HuH-7.5 (cell line): ENCODE measurements around the gene ADPRHL1.

Source experiments
- DNase-seq: peaks from one replicate; pipeline ENCODE4 v3.0.0; 2011; ENCODE audit warnings: low spot score

ADPRHL1 gene

DNA sequence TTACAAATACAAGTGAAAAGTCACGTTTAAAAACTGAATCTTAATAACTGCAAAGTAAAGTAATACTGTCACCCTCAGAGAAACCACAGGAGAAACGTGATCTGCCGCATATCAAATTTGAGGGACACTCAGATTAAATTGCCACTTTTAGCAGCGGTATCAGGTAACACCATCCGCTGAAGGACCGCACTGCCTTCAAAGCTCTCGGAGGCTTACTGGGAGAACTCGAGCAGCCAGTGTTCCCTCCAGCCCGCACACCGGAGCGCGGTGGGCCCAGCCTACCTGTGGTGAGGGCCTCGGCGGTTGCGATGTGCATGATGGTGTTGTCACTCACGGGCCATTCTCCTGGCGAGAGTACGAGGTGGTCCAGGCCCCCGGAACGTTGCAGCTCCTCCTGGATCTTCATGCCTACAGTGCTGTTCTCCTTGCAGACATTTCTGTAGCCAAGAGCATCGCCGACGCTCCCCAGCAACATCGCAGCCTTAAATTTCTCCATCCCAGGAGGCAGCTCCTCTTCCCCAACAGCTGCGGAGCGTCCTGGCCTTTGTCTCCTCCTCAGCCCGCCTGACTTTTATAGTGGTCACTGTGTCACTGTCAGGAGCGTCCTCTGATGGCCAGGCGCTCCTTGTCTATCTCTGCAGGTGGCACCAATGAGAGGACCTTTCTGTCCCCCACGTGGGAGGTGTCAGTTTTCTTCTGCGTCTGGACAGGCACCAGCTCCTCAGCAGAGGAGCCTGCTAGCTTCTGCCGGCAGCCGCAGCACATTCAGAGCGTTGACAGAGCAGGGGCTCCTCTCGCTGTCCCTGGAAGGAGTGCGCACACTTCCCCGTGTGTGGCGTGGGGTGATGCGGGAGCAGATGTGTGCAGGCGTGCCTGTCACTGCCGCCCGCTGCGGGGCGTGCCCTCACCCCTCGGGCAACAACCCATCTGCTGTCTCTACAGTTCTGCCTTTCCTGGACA lies at the start of gene ADPRHL1:
Gene ADPRHL1, minus strand, starts transcription at position 547 of the 960 bp plus-strand sequence. Its CDS starts 51 bp downstream, at position 496.
- no peak for DNase-seq

DNA sequence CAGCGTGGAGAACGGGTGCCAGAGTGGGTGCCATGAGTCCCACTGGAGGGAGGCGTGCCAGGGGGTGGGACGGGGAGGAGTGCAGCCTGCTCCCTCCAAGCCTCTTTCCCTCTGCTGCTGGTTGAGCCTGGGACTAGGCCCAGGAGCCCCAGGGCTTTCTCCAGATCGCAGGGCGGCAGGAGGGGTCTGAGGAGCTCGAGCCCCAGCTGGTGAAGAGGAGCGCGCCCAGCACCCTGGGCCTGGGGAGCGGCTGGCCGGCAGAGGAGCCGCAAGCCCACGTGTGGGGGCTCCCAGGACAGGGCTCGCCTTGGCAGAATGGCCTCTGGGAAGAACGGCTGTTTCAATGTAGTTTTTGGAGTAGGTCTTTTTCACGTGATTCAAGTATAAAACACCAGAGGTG lies 49.4 kb upstream of the ADPRHL1 start:
- DNase-seq: no peak

DNA sequence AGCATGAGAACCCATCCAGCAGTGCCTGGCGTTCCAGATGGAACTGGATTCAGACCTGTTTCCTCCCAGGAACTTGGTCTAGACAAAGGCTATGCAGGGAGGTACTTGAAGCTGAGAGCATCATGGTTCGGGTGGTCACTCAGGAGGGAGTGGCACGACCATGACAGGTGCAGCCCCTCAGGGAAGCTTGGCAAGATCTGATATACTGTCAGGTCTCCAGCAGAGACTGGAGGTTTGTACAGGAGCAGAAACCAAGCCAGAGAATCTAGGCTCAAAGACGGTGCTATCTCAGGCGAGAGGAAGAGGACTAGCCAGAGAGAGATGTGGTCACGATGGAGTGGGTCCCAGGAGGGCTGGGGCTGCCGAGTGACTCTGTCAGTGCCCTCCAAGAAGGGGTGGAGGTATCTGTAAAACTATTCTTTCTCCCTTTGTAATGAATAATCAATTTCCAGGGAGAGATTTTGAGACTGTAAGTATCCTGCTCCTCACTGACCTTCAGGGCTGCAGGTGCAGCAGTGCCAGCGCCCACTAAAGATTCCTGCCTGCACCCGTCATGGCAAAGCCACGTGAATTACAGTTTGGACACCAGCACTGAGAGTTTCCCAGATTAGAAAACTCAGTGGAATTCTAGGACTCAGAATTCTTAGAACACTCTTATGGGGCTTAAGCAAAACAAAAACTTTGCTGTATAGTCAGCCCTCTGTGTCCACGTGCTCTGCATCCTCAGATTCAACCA lies 47.4 kb upstream of the ADPRHL1 start:
- no peak for DNase-seq

DNA sequence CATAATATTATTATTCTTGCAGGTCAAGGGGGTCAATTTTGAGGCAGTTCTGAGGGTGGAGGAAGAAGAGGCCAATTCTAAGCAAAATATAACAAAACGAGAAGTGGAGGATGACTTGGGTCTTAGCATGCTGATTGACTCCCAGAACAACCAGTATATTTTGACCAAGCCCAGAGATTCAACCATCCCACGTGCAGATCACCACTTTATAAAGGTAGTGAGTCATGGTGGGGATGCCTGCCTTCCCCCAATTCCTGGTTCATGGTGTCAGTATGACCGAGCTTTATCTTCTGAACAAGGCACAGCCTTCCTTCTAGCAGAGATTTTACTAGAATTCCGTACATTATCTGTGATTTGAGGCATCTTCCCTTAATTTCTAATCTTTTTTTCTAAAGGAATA lies 46.6 kb upstream of the ADPRHL1 start:
- no peak for DNase-seq

DNA sequence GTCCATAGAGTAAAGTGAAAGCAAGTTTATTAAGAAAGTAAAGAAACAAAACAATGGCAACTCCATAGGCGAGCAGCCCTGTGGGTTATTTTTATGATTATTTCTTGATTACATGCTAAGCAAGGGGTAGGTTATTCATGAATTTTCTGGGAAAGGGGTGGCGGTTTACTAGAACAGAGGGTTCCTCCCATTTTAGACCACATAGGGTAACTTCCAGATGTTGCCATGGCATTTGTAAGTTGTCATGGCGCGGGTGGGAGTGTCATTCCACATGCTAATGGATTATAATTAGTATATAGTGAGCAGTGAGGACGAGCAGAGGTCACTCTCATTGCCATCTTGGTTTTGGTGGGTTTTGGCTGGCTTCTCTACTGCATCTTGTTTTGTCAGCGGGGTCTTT lies 45.6 kb upstream of the ADPRHL1 start:
- no peak for DNase-seq

DNA sequence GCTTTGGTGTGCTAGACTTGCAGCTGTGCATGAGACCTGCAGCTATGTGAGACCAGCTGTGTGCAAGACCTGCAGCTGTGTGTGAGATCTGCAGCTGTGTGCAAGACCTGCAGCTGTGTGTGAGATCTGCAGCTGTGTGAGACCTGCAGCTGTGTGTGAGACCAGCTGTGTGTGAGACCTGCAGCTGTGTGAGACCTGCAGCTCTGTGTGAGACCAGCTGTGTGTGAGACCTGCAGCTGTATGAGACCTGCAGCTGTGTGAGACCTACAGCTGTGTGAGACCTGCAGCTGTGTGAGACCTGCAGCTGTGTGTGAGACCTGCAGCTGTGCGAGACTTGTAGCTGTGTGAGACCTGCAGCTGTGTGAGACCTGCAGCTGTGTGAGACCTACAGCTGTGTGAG lies 43.9 kb upstream of the ADPRHL1 start:
- no peak for DNase-seq

DNA sequence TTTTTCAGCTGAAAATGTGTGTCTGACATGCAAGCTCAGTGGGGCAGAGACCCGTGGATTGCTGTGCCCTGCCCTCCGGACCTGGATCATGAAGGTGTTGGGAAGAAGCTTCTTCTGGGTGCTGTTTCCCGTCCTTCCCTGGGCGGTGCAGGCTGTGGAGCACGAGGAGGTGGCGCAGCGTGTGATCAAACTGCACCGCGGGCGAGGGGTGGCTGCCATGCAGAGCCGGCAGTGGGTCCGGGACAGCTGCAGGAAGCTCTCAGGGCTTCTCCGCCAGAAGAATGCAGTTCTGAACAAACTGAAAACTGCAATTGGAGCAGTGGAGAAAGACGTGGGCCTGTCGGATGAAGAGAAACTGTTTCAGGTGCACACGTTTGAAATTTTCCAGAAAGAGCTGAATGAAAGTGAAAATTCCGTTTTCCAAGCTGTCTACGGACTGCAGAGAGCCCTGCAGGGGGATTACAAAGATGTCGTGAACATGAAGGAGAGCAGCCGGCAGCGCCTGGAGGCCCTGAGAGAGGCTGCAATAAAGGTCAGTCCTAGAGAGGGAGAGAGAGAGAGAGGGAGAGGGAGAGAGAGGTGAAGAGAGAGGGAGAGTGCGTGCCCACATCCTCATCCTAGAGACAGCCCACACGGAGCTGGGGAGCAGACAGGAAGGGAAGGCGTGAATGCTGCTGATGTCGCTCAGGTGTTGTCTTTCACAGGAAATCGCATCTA lies 42.4 kb upstream of the ADPRHL1 start:
- DNase-seq: no peak

DNA sequence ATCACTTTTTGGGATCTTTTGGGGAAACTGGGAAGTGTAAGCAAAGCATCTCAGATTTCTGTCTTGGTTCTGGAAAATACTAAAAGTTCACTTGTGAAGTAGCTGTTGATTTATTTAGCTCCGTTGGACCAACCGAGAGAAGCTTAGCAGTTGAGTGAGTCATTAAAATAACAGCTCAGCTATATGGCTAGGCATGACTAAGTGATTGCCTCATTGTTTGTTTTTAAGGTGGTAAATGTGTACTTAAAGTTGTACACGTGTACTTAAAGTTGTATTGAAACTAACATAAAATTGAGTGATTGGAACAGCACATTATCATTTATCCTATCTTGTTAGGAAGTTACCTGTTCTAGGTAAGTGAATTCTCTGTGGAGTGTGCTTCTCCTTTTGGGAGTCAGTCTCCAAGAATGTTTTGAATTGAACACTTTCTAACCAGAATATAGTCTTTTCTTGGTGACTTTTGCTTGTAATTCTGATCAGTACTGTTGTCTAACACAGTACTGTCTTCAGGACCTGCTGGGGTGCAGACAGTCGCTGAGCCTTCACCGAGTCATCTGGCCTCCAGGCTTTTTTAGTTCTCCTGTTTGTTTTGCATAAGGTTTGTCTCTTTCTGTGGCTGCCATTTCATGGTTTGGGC lies 40.1 kb upstream of the ADPRHL1 start:
- peak; percentile 68 for DNase-seq

DNA sequence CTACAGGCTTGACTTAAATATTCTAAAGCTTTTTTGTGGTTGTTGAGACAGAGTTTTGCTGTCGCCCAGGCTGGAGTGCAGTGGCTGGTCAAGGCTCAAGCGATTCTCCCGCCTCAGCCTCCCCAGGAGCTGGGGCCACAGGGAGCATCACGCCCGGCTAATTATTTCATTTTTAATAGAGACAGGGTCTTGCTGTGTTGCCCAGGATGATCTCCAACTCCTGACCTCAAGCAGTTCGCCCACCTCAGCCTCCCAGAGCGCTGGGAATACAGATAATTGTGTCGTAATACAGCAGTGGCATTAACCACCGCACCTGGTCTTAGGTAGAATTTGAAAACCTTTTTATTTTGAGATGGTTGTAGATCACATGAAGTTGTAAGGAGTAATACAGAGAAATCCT lies 38.7 kb upstream of the ADPRHL1 start:
- DNase-seq: no peak

DNA sequence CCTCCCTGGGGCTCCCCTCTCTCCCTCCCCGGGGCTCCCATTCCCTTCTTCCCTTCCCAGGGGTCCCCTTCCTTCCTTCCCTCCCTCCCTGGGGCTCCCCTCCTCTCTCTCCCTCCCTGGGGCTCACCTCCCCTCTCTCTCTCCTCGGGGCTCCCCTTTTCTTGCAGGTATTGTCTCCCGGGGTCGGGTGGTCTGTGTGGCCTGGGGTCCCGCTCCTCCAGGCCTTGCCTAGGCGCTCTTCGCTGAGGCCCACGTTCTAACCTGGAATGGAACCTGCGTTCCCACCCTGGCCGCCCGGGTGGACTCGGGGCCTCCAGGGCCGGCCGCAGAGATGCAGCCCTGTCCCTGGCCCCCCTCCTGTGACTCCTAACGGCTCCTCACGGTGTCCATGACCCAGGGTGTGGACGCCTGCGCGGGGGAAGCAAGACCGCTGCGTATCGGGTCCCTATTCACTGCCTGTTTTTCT lies 38.2 kb upstream of the ADPRHL1 start:
- DNase-seq: peak; percentile 29

DNA sequence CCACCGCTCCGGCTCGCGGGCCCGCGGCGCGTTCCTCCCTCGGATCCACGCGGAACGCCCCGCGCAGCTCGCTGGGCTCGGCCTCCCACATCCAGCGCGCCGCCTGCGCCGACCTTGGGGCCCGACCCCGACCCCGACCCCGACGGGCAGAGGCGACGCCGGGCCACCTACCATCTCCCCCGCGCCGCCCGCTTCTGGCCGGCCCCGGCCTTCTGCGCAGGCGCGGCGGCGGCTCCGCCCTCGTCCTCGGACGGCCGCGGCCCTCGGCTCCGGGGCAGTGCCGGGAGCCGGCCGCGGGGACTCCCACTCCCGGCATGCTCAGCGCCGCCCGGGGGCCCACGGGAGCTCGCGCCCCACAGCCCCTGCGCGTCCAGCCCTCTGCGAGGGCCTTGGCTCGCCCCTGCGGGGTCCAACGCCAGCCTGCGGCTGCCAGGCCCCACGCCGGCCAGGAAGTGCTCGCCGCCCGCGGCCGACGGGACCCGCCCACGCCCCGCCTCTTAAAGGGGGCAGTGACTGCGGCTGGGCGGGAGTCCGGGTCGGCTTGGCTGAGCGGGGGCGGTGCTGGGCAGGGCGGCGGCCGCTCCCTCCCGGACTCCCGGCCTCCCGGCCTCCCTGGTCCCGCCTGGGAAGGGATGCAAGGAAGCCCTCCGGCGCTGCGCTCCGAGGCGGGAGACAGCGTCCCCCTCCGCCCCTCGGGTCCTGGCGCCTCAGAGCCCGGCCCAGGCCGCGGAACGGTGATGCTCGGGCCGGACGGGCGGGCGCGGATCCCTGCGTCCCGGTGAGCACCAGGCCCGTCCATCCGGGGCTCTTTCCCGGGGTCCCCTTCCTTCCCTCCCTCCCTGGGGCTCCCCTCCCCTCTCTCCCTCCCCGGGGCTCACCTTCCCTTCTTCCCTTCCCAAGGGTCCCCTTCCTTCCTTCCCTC lies 37.5 kb upstream of the ADPRHL1 start, which contains the start of gene DCUN1D2:
Gene DCUN1D2, minus strand, starts transcription at position 216 of the 922 bp plus-strand sequence. Its CDS starts 42 bp downstream, at position 174.
- peak; percentile 79 for DNase-seq

DNA sequence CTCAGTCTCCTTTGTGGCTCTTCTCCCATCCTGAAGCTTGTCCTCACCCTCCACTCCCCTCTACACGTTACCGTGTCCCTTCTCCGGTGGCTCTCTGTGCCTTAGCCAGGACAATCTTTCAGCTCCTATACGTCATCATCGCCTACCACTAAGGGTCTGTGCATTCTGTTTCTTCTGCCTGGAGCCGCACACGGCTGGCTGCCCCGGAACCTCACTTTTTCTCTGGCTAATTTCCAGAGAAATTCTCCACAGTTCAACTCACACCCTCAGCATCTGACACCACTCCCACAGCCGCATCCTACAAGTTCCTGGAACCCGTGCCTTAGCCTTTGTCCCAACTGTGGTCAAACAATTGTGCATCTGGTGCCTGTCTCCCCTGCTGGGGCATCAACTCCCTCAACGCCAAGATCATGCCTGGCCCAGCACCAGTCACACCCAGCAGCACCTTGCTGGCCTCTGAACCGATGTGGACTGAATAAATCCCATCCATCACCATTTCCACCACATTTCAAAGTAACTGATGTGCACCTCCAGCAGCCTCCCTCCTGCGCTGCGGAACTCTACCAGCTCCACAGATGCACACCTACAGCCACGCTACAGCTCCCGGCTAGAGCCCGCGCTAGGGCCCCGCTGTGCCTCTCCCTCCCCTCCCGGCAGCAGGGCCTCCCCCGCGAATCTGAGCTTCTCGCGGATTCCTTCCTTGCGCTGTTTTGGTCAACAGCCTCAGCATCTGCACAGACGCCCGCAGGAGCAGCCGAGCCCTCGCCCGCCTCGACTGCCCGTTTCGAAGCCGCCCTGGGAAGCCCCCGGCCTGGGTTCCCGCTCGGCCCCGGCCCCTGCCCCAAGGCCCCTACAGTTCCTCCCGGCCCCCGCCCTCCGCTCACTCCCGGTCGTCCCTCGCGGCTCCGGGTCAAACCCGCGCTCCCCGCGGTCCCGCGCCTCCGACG lies 36.5 kb upstream of the ADPRHL1 start:
- DNase-seq: peak; percentile 36

DNA sequence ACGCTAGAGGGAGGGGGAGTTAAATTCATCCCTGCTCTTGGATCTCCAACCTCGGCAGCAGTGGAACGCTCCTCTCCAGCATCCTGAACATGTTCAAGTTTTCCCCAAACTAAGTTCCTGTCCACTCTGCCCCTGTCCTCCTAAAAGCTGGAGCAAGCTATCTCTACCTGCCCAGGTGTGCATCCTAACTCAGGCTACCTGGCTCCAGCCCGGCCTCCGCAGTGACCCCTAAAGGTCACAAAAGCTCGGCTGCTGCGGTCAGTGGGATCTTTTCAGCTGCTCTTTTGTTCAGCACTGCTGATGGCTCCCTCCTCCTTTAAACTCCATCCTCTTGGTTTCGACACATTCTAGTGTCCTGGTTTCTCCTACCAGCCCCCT lies 35.9 kb upstream of the ADPRHL1 start:
- no peak for DNase-seq

DNA sequence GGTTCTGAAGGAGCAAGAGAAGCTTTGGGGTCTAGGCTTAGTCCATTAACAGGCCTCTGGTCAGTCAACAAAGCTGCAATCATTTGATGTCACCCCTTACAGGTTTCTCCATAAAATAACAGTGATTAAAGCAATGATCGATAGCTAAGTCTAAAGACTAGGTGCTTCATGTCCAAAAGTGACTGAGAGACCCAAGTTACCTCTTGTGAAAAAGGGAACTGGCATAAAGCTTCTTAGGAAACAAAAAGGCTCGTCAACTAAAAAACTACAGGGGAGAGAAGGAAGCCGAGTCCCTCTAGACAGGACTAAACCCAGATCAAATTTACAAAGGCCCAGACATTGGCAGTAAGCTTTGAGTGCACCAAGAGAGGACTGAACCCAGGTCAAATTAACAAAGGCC lies 35.0 kb upstream of the ADPRHL1 start:
- no peak for DNase-seq

DNA sequence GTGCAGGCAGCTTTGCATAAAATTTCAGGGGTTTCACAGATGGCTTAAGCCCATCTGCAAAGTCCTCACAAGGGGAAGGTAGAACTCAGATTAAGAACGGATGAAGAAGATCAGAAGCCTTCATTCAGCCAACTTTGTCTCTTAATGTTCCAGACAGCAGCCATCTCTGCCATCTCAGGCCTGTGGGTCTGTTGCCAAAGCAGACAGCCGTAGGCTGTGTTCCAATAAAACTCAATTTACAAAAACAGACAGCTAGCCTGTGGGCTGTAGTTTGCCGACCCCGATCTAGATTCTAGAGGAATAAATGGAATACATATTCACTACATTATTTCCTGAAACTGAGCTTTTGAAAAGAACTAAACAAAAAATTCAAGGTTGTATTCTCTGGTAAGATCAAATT lies 33.4 kb upstream of the ADPRHL1 start:
- DNase-seq: no peak

DNA sequence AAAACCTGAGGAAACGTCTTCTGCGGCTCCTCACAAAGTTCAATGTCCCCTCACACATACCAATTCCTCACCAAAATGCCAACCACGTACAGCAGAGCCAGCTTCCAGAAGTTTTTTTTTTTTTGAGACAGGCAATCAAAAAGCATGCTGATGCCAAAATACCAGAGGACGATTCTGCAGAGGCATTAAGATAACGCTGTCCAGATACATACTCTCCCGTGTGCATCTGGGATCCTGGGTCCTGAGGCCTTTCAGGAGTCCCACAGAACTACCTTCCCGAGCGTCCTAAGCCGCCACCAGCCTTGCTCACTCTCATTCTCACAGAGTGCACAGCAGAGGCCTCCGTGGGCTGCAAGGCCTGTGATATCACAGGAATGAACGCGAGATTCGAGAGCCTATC lies 32.3 kb upstream of the ADPRHL1 start:
- no peak for DNase-seq

DNA sequence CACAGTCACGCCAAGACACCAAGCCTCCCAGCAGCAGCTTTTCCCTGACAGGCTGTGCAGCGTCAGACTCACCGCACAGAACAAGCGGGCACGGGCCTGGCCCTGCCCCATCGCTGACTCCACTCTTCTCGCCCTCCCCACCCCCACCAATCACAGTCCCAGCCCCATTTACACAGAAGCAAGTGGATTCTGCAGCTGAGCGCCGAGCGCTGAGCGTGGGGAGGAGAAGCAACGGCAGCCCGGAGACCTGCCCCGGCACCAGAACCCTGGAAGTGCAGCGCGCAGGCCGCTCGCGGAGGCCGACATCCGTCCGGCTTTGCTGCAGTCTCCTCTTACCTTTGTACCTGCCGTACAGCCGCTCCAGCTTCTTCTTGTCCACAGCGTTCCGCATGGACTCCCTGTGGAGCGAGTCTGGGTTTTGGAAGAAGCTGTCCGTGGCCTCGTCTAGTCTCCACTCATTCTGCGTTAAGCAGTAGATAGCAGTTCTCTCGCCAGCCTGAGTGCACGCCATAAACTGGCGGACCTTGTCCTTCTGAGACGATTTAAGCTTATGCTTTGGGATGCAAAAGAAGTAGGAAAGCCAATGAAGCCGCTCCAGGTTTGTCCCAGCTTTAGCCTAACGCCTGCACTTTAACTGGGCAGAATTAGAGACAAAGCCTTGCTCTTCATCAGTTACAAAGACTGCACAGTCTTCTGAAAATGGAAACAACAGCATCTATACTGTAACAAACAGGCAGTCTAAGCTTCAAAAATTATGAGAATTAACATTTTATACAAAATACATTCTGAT lies 30.4 kb upstream of the ADPRHL1 start:
- no peak for DNase-seq

DNA sequence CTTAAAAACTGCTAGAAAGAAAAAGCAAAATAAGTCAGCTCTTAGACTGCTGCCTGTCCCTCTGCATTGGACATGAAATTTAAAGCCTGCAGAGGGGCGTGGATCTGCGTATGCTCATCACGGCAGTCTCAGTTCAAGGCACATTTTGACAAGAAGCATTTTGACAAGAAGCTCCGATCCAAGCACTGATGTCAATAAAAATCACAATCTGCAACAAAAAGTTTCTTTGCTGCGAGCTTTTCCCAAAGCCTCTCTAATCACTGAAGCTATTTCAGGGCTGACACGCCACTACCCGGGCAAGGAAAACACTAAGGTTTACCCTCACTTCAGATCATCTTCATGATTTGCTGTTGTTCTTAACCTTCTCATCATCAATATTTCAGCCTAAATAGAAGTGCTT lies 29.8 kb upstream of the ADPRHL1 start:
- no peak for DNase-seq

DNA sequence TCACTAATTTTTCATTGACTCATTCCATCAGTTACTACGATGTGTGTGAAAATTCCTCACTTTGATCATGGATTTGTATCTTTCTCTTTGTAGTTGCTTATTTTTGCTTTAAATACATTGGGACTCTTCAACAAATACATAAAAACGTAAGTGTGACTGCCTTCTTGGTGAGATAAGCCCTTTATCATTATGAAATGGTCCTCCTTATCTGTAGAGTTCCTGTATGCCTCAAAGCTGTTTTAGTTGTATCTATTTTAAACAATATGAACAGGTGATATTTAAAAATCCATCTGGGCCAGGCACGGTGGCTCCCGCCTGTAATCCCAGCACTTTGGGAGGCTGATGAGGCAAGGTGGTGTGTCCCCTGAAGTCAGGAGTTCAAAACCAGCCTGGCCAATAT lies 25.9 kb upstream of the ADPRHL1 start:
- no peak for DNase-seq
